Liver (tissue), 9 donors: ENCODE measurements around the gene GALK1. TPM values are rescaled to one million over a fixed set of nuclear protein-coding genes. Genes with fewer than 3 reads are reported as not detected.

Experiments used
- DNase-seq: peaks from one replicate; pipeline ENCODE4 v3.0.0-alpha.2; 2017; ENCODE audit warnings: low spot score
- H3K27ac ChIP-seq, 2 donors: one replicate each; pipeline ENCODE4 v1.7.0; 2013; ENCODE audit warnings: inconsistent platforms in 2 of 2, low read length in 2 of 2, control low read depth in 1 of 2, low read depth in 1 of 2, mild to moderate bottlenecking in 1 of 2
- H3K27me3 ChIP-seq, 4 donors: one replicate each; pipeline versions ENCODE4 v1.6.1 to v1.7.0; 2013; ENCODE audit warnings: low read length in 3 of 4, inconsistent platforms in 1 of 4, mild to moderate bottlenecking in 1 of 4, moderate library complexity in 1 of 4; ENCODE audit not compliant: control insufficient read depth in 4 of 4, insufficient read depth in 4 of 4
- H3K36me3 ChIP-seq, 4 donors: one replicate each; pipeline versions ENCODE4 v1.6.1 to v1.7.0; 2013; ENCODE audit warnings: low read length in 3 of 4, mild to moderate bottlenecking in 3 of 4, low read depth in 1 of 4, moderate library complexity in 1 of 4; ENCODE audit not compliant: control insufficient read depth in 4 of 4, insufficient read depth in 3 of 4
- H3K4me1 ChIP-seq, 4 donors: one replicate each; pipeline versions ENCODE4 v1.6.1 to v1.7.0; 2013; ENCODE audit warnings: low read length in 3 of 4, mild to moderate bottlenecking in 3 of 4, moderate library complexity in 1 of 4; ENCODE audit not compliant: control insufficient read depth in 4 of 4, insufficient read depth in 4 of 4
- H3K4me3 ChIP-seq, 3 donors: one replicate each; pipeline versions ENCODE4 v1.6.1 to v1.7.0; 2013; ENCODE audit warnings: low read length in 3 of 3, control low read depth in 1 of 3, low read depth in 1 of 3, mild to moderate bottlenecking in 1 of 3
- H3K9ac ChIP-seq, 2 donors: one replicate each; pipeline ENCODE4 v1.7.0; 2013; ENCODE audit warnings: low read length in 2 of 2, mild to moderate bottlenecking in 2 of 2, moderate library complexity in 2 of 2, control low read depth in 1 of 2, low read depth in 1 of 2
- H3K9me3 ChIP-seq, 4 donors: one replicate each; pipeline versions ENCODE4 v1.6.1 to v1.7.0; 2013; ENCODE audit warnings: low read length in 3 of 4; ENCODE audit not compliant: control insufficient read depth in 4 of 4
- ATF3 ChIP-seq: IDR thresholded peaks from 2 replicates; pipeline ENCODE4 v1.6.1; 2016; ENCODE audit warnings: antibody characterized with exemption
- EGR1 ChIP-seq, 2 donors: IDR thresholded peaks; 2 replicates each; pipeline ENCODE4 v1.6.1; 2016 to 2018; ENCODE audit warnings: antibody characterized with exemption in 2 of 2, low read depth in 2 of 2
- FOXA1 ChIP-seq: IDR thresholded peaks from 2 replicates; pipeline ENCODE4 v1.6.1; 2016; ENCODE audit warnings: antibody characterized with exemption
- FOXA2 ChIP-seq: IDR thresholded peaks from 2 replicates; pipeline ENCODE4 v1.6.1; 2016; ENCODE audit warnings: antibody characterized with exemption
- GABPA ChIP-seq, 2 donors: IDR thresholded peaks in 1 of 2; conservative IDR thresholded peaks in 1 of 2; 2 replicates each; pipeline ENCODE4 v1.6.1; 2016; ENCODE audit warnings: antibody characterized with exemption in 2 of 2, mild to moderate bottlenecking in 1 of 2, moderate library complexity in 1 of 2
- HNF4A ChIP-seq, 2 donors: conservative IDR thresholded peaks; 2 replicates each; pipeline ENCODE4 v1.6.1; 2016; ENCODE audit warnings: antibody characterized with exemption in 2 of 2, mild to moderate bottlenecking in 2 of 2
- HNF4G ChIP-seq: IDR thresholded peaks from 2 replicates; pipeline ENCODE4 v1.6.1; 2016; ENCODE audit warnings: antibody characterized with exemption
- JUND ChIP-seq, 2 donors: IDR thresholded peaks; 2 replicates each; pipeline ENCODE4 v1.6.1; 2016; ENCODE audit warnings: antibody characterized with exemption in 2 of 2
- MAX ChIP-seq: IDR thresholded peaks from 2 replicates; pipeline ENCODE4 v1.6.1; 2016; ENCODE audit warnings: antibody characterized with exemption
- NR2F2 ChIP-seq: IDR thresholded peaks from 2 replicates; pipeline ENCODE4 v1.6.1; 2016; ENCODE audit warnings: antibody characterized with exemption
- RAD21 ChIP-seq, 2 donors: IDR thresholded peaks; 2 replicates each; pipeline ENCODE4 v1.6.1; 2016; ENCODE audit warnings: antibody characterized with exemption in 2 of 2, mild to moderate bottlenecking in 2 of 2
- REST ChIP-seq: IDR thresholded peaks from 2 replicates; pipeline ENCODE4 v1.6.1; 2016; ENCODE audit warnings: antibody characterized with exemption, mild to moderate bottlenecking
- RXRA ChIP-seq, 2 donors: IDR thresholded peaks; 2 replicates each; pipeline ENCODE4 v1.6.1; 2017 to 2018; ENCODE audit warnings: antibody characterized with exemption in 2 of 2, mild to moderate bottlenecking in 1 of 2
- SP1 ChIP-seq: IDR thresholded peaks from 2 replicates; pipeline ENCODE4 v1.6.1; 2018; ENCODE audit warnings: antibody characterized with exemption, mild to moderate bottlenecking
- TAF1 ChIP-seq: conservative IDR thresholded peaks from 2 replicates; pipeline ENCODE4 v1.6.1; 2016; ENCODE audit warnings: antibody characterized with exemption, mild to moderate bottlenecking
- YY1 ChIP-seq: IDR thresholded peaks from 2 replicates; pipeline ENCODE4 v1.6.1; 2016; ENCODE audit warnings: antibody characterized with exemption, mild to moderate bottlenecking
- ZBTB33 ChIP-seq: IDR thresholded peaks from 2 replicates; pipeline ENCODE4 v1.6.1; 2016; ENCODE audit warnings: antibody characterized with exemption
- WGBS: extraction: QIAGEN DNeasy Blood & Tissue Kit; methylation state at CpG from one replicate; pipeline ENCODE4 v1.1.7; 2013; 5-methylcytosine and 5-hydroxymethylcytosine counted together
- polyA plus RNA-seq, 2 donors: library from polyadenylated mRNA; stranded (reverse) in 1 of 2; unstranded in 1 of 2; fragments of 200-250 nt in 1 of 2; fragments of >200 nt in 1 of 2; fragmentation: Nextera tagmentation in 1 of 2; extraction: Ambion mirVana in 1 of 2; gene quantifications; one replicate each; pipeline versions ENCODE4 v1.2.1 to v1.2.3, GENCODE V29; 2013 to 2015
- total RNA-seq, 2 donors: library from RNA; depleted of rRNA; stranded (reverse); fragments of >200 nt; gene quantifications; one replicate each; pipeline ENCODE4 v1.2.3, GENCODE V29; 2014
- TF ChIP-seq, protein P1 (sequence below): fragments of 150-350 bp; IDR thresholded peaks from 2 replicates; pipeline ENCODE4 v1.5.1; 2017; ENCODE audit warnings: improper control_type of control experiment, low read depth, low read length; ENCODE audit not compliant: missing input control
- donor health status: healthy.
- donor health status: healthy.
- donor health status: healthy.
- donor health status: healthy.
- donor health status: healthy.

Gene GALK1
- total and polyA plus RNA-seq, 4 donors = 59.0 to 230 (median 95.9) TPM

- no peaks in the 10 kb centered on the region for H3K9me3 ChIP-seq
- peak overlapping the region; percentile 92 to 98 for H3K27ac ChIP-seq
- DNase-seq = peak; percentile 95
- H3K36me3 ChIP-seq = peaks cover 0 to 13% (median 8%) of the 10 kb centered on the region in 4 donors
- peaks cover 3 to 39% (median 23%) of the 10 kb centered on the region in 4 donors for H3K4me1 ChIP-seq
- H3K27me3 ChIP-seq = no peaks in the 10 kb centered on the region
- no peak for TF ChIP-seq GABPA (IDR thresholded peaks at IDR 0.05 in 1 of 2, conservative IDR thresholded peaks at IDR 0.05 in 1 of 2)
- no peak for TF ChIP-seq ZBTB33
- TF ChIP-seq JUND (IDR thresholded peaks at IDR 0.05) = peak in 1 of 2 donors; percentile 55
- no peak for TF ChIP-seq FOXA2
- peak; percentile 100 for TF ChIP-seq TAF1
- TF ChIP-seq, protein P1, sequence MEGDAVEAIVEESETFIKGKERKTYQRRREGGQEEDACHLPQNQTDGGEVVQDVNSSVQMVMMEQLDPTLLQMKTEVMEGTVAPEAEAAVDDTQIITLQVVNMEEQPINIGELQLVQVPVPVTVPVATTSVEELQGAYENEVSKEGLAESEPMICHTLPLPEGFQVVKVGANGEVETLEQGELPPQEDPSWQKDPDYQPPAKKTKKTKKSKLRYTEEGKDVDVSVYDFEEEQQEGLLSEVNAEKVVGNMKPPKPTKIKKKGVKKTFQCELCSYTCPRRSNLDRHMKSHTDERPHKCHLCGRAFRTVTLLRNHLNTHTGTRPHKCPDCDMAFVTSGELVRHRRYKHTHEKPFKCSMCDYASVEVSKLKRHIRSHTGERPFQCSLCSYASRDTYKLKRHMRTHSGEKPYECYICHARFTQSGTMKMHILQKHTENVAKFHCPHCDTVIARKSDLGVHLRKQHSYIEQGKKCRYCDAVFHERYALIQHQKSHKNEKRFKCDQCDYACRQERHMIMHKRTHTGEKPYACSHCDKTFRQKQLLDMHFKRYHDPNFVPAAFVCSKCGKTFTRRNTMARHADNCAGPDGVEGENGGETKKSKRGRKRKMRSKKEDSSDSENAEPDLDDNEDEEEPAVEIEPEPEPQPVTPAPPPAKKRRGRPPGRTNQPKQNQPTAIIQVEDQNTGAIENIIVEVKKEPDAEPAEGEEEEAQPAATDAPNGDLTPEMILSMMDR = no peak
- peak; percentile 56 for TF ChIP-seq YY1
- TF ChIP-seq EGR1 (IDR thresholded peaks at IDR 0.05; ENCODE audit: low read depth in 2 of 2) = peak in 1 of 2 donors; percentile 62
- no peak for TF ChIP-seq RAD21 (IDR thresholded peaks at IDR 0.05)
- TF ChIP-seq HNF4A (conservative IDR thresholded peaks at IDR 0.05) = no peak
- no peak for TF ChIP-seq ATF3
- peak; percentile 95 for TF ChIP-seq REST
- TF ChIP-seq RXRA (IDR thresholded peaks at IDR 0.05) = no peak
- TF ChIP-seq NR2F2 = no peak
- TF ChIP-seq SP1 = peak; percentile 98
- TF ChIP-seq FOXA1 = no peak
- TF ChIP-seq MAX = peak; percentile 39
- TF ChIP-seq HNF4G = no peak
- H3K9ac ChIP-seq = peak overlapping the region; percentile 89 to 97
- peak overlapping the region; percentile 82 to 98 (median 96) for H3K4me3 ChIP-seq
- under 1% methylated on average over 84 of the region's 84 CpGs for WGBS
Measured at GRCh38 chr17:75779250-75779986, 14.4 kb upstream of the GALK1 start.
